Measurements from ENCODE around the gene USP6NL. TPM values are rescaled to one million over a fixed set of nuclear protein-coding genes. Genes with fewer than 3 reads are reported as not detected.

USP6NL gene
- total and polyA plus RNA-seq, 10 of the 15 experiments (the other 5 are each of a cell fraction or from before 2014, with no cell fraction given), result 4.0 to 27.7 (median 18.2) TPM

DNA sequence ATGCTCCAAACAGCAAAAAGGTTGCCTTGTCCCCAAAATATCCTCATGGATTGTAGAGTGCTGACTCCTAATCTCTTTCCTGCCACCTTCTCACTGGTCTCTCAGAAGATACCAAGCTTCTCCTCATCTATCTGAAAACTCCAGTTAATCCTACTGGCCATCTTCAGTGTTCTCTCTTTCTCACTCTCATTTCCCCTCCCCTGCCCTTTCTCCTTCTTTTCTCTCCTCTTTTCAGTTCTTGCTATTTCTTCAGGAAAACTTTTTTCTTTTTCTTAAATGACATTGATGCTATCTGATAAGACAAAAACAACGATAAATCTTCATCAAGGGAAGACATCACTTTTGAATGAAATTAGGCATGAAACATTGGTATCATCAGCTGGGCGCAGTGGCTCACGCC lies 109.8 kb downstream of the USP6NL start:
- ATAC-seq (no peak), DNase-seq (ENCODE audit: low read depth, low spot score) (no peak), FAIRE-seq (no peak)
- Histone ChIP-seq H3K9ac (ENCODE audit: control insufficient read depth, insufficient read depth, low read length) (no peak overlapping the region), H2AFZ (ENCODE audit: control insufficient read depth, low read depth, low read length) (no peak overlapping the region), H3K79me2 (ENCODE audit: control insufficient read depth, insufficient read depth, low read length) (peaks cover 2% of the 10 kb centered on the region), H3K4me2 (ENCODE audit: control insufficient read depth, insufficient read depth) (no peak overlapping the region), H3K27me3 (replicated peaks in 1 of 2; ENCODE audit: control insufficient read depth in 2 of 2, insufficient read depth in 2 of 2, low read length in 1 of 2) (no peaks in the 10 kb centered on the region), H4K20me1 (ENCODE audit: control insufficient read depth, insufficient read depth) (no peaks in the 10 kb centered on the region), H3K9me3 (replicated peaks; ENCODE audit: control insufficient read depth, insufficient read depth, low read length) (no peaks in the 10 kb centered on the region), H3K27ac (ENCODE audit: control insufficient read depth, insufficient read depth) (no peak overlapping the region), H3K4me3 (no peak overlapping the region), H3K36me3 (ENCODE audit: control insufficient read depth in 2 of 2, insufficient read depth in 2 of 2, low read length in 1 of 2) (no peaks in the 10 kb centered on the region; a peak in 2 of 4 replicates), H3K4me1 (ENCODE audit: control insufficient read depth, insufficient read depth, low read length) (peaks cover 7% of the 10 kb centered on the region; the same call in 1 of the 2 replicates)
- CTCF ChIA-PET, result interaction anchor here (1.5 to 1.6 kb wide), 2 partner anchors 223 to 257 kb away, joined by 4 read pairs; no protein-coding TSS in a partner anchor
- TF ChIP-seq CTCF (IDR thresholded peaks at IDR 0.05 in 2 of 3, conservative IDR thresholded peaks at IDR 0.05 in 1 of 3; ENCODE audit: control insufficient read depth in 2 of 3, extremely low read depth in 1 of 3, insufficient read depth in 1 of 3, low read depth in 3 of 3, low read length in 3 of 3) (no peak), TCF12 (IDR thresholded peaks at IDR 0.05; ENCODE audit: low read depth, low read length) (no peak), SPI1 (IDR thresholded peaks at IDR 0.05; ENCODE audit: borderline replicate concordance, insufficient read depth, low read depth, low read length) (no peak), NR2C2 (IDR thresholded peaks at IDR 0.05; ENCODE audit: borderline replicate concordance, control insufficient read depth, insufficient read length, low read depth) (no peak), CBX5 (IDR thresholded peaks at IDR 0.05; ENCODE audit: low read depth) (no peak), YBX1 (IDR thresholded peaks at IDR 0.05) (no peak)
- in situ Hi-C loops (cut with MboI) (no loop called here), intact Hi-C loops (cut with micrococcal nuclease; ENCODE audit: unreplicated experiment) (no loop called here)
- RAD21 ChIA-PET (ENCODE audit: unreplicated experiment), result no interaction called here
- POLR2A ChIA-PET, result interaction anchor here (0.7 kb wide), 1 partner anchor 16 kb away, joined by 3 read pairs; no protein-coding TSS in a partner anchor
- SMC1A ChIA-PET (ENCODE audit: uncharacterized antibody, unreplicated experiment), result interaction anchor here (1.2 to 1.7 kb wide), 3 partner anchors 14 to 17 kb away, joined by 4 to 5 read pairs (median 5); no protein-coding TSS in a partner anchor
- no TSS peak for BruUV-seq (replicated peaks)
- WGBS (ENCODE audit: insufficient coverage, insufficient replicate concordance, low lambda C conversion rate, missing lambda C conversion rate), result 98% methylated on average over 3 of the region's 3 CpGs

Data from GM12878 (cell line).